A375 (cell line): ENCODE data around the gene RPL4. TPM values are rescaled to one million over a fixed set of nuclear protein-coding genes. Genes with fewer than 3 reads are reported as not detected.

ENCODE experiments used
- small RNA-seq: library from RNA; depleted of rRNA; stranded (forward); fragments of <200 nt; gene quantifications from one replicate; pipeline ENCODE3, GENCODE V24; 2014
- total RNA-seq: library from RNA; depleted of rRNA; stranded (reverse); fragments of >200 nt; shearing (Covaris generic); gene quantifications from 2 replicates; pipeline ENCODE4 v1.2.3, GENCODE V29; 2014; rRNA removed

Gene RPL4
- total RNA-seq: 2,667 and 3,903 TPM in 2 replicates

DNA sequence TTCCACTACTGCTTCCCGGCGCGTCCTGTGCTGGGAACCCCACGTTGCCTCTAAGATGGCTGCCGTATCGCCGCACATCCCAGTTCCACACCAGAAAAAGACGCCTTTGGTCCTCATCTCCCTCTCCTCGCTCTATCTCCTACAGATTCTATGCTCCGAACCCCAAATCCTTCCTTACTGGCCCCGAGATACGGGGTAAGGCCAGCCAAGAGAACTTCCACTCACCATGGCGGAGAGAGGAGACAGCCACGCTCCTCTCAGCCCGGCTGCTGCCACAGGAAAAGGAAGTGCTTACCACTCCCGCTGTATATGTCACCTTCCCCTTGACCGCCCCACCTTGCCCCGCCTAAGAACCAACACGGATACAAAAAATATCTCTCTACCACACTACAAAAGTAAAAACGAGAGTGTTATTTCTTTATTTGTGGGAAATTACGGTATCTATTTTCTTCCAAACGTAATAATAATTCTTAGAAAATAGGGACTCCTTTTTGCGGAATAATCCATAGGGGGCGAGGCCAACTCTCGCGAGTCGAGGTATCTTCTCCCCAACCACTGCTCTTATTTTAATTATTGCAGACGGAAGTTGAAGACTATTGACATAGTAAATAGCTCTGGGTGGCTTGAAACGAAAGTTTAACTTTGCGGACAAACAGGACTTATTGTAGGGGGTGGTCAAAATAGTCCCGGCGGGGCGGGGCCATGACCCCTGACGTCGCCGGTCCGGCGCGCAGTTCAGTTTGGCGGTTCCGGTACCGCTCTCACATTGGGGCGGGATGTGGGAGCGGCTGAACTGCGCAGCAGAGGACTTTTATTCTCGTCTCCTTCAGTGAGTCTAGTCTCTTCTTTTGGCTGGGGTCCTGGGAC is at the start of gene RPL4, which contains the start of gene ZWILCH:
Gene RPL4, minus strand, starts transcription at position 293 of the 867 bp plus-strand sequence. Its CDS starts 65 bp downstream, at position 228.
Gene ZWILCH, plus strand, starts transcription at position 764 of the 867 bp plus-strand sequence. Its CDS starts 13 bp downstream, at position 777.

DNA sequence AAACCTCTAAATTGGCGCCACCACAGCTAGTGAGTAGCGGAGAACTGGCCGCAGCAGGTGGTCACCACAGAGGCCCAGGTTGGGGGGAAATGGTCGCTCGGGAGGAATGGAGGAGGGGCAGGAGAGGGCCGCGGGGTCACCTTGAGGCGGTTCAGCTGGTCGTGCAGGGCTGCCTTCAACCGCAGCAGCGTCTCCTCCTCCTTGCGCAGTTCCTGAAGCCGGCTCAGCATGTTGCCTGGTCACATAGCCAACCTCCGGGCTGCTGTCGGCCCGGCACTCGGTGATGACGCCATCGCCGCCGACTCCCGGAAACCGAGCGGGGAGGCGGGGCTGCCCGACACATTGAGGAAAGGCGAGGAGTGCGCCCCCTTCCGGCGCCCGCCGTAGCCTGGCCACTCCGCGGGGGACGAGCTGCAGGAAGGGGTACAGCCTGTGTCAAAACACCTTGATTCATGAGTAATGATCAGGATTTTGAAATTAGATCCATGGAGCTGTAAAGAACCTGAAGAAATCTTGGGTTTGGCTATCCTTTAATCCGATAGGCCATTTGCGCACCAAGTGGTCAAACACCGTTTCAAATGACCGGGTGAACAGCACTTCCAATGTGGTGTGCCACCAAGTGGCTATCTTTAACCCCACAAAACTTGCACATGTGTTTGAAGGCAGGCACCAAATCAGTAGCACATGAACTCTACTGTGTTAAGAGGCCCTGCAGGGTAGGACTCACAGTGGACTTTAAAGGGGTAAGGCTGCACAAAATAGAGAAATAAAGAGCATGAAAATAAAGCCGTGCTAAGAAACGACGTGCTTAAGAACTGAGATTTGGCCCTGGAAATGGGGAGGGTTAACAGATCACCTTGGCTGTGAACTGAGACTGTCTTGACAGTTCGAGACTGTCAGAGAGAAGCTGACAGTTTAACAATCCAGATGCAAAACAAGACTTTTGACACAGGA is 6.9 kb downstream of the RPL4 start, which contains the start of gene SNAPC5:
Gene SNAPC5, minus strand, starts transcription at position 261 of the 954 bp plus-strand sequence. Its CDS starts 31 bp downstream, at position 230.

Small RNA genes lying within 50 kb of the gene (small RNA-seq; reads per million reads assigned to genes)
- gene MIR4512 (not detected), gene RF01159 (not detected), gene SNORD16 (not detected), gene SNORD18A (not detected), gene SNORD18B (not detected), gene SNORD18C (not detected)

Other genes with a start within 250 kb of the RPL4 start
- gene DIS3L, start 211.3 kb downstream of the RPL4 start, total RNA-seq: 19.4 and 20.1 TPM in 2 replicates
- gene TIPIN, start 148.2 kb downstream of the RPL4 start, total RNA-seq: 26.9 and 34.0 TPM in 2 replicates
- 33.8 and 40.6 TPM in 2 replicates for gene MAP2K1, start 117.9 kb downstream of the RPL4 start, total RNA-seq
- gene SNAPC5, start 7.1 kb downstream of the RPL4 start, total RNA-seq: 61.2 and 64.7 TPM in 2 replicates
- gene ZWILCH, start 471 bp upstream of the RPL4 start, total RNA-seq: 10.7 and 15.0 TPM in 2 replicates
- gene LCTL, start 61.1 kb upstream of the RPL4 start, total RNA-seq: 8.1 TPM in 2 replicates
- 17.9 and 18.1 TPM in 2 replicates for gene SMAD6, start 197.4 kb upstream of the RPL4 start, total RNA-seq